ENCODE results near the gene TSR1. TPM values are rescaled to one million over a fixed set of nuclear protein-coding genes. Genes with fewer than 3 reads are reported as not detected.
A peak's percentile ranks its signal among the peaks of the same experiment; 100 is the strongest.

The TSR1 gene
- total and polyA plus RNA-seq, 7 donors, result 6.7 to 56.3 (median 21.9) TPM

DNA sequence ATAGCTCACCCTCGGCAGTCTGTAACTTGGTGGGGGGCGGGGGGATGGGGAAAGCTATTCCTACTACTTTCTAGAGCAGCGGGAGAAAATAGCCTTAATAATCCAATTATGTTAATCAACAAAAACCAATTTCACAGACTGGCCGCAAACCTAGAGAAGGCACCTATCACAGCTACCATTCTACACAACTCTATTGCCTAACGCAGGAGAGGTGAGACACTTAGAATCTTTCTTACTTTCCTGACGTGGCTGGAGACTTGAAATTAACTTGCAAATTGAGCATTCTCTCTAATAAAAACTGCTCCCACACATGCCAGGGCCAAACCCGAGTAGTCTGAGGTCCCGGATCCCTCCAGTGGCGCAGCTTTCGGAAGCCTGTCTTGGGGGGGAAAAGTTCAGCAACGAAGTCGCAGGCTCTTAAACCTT, 33.5 kb downstream of the TSR1 start:
- H3K4me1 ChIP-seq, result peaks cover 0 to 24% (median 19%) of the 10 kb centered on the region in 4 donors
- H3K27me3 ChIP-seq, result no peaks in the 10 kb centered on the region
- peak overlapping the region; percentile 87 to 93 (median 90) for H3K4me3 ChIP-seq
- H3K27ac ChIP-seq, result peak overlapping the region; percentile 86 to 95 (median 94)
- peaks cover 6 to 30% (median 8%) of the 10 kb centered on the region in 4 donors for H3K36me3 ChIP-seq
- H3K9me3 ChIP-seq, result no peaks in the 10 kb centered on the region
- TF ChIP-seq EP300 (IDR thresholded peaks at IDR 0.05), result no peak
- TF ChIP-seq, protein P1, sequence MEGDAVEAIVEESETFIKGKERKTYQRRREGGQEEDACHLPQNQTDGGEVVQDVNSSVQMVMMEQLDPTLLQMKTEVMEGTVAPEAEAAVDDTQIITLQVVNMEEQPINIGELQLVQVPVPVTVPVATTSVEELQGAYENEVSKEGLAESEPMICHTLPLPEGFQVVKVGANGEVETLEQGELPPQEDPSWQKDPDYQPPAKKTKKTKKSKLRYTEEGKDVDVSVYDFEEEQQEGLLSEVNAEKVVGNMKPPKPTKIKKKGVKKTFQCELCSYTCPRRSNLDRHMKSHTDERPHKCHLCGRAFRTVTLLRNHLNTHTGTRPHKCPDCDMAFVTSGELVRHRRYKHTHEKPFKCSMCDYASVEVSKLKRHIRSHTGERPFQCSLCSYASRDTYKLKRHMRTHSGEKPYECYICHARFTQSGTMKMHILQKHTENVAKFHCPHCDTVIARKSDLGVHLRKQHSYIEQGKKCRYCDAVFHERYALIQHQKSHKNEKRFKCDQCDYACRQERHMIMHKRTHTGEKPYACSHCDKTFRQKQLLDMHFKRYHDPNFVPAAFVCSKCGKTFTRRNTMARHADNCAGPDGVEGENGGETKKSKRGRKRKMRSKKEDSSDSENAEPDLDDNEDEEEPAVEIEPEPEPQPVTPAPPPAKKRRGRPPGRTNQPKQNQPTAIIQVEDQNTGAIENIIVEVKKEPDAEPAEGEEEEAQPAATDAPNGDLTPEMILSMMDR (IDR thresholded peaks at IDR 0.05), result no peak
- no peak for TF ChIP-seq POLR2A (IDR thresholded peaks at IDR 0.05)
- TF ChIP-seq POLR2AphosphoS5 (IDR thresholded peaks at IDR 0.05), result no peak
- no peak for DNase-seq
- intact Hi-C loops (cut with DNase I), result loop anchor here (2.0 kb wide), 1 partner anchor 34 kb away; the partner anchor contains the start of genes SGSM2 and TSR1
- WGBS, 2 donors, result 1 to 4% methylated on average over 12 of the region's 12 CpGs

DNA sequence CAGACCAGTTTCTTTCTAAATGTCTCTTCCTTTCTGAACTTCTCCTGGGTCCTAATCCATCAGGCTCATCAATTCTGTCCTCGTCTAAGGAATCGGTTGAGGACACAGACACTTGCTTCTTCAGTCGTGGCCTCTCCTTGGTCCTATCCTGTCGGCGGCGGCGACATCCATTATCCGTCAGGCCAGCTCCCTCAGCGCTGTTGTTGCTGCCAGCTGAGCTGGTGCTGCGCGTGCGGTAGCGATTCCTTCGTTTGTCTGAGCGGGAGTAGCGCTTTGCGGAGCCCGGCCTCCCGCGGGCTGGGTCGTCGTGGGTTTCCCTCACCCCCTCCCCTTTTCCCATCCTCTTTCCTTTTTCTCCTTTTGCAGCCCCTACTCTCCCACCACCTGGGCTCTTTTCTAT, 36.5 kb downstream of the TSR1 start:
- WGBS, 2 donors, result 95 to 96% methylated on average over 22 of the region's 22 CpGs
- no peaks in the 10 kb centered on the region for H3K27me3 ChIP-seq
- H3K27ac ChIP-seq, result no peak overlapping the region
- no peaks in the 10 kb centered on the region for H3K9me3 ChIP-seq
- DNase-seq, result no peak
- peaks cover 6 to 59% (median 8%) of the 10 kb centered on the region in 4 donors for H3K36me3 ChIP-seq
- H3K4me3 ChIP-seq, result no peak overlapping the region
- intact Hi-C loops (cut with DNase I), result no loop called here
- no peak for TF ChIP-seq EP300 (IDR thresholded peaks at IDR 0.05)
- TF ChIP-seq POLR2AphosphoS5 (IDR thresholded peaks at IDR 0.05), result no peak
- TF ChIP-seq, protein P1 (IDR thresholded peaks at IDR 0.05), result no peak
- TF ChIP-seq POLR2A (IDR thresholded peaks at IDR 0.05), result no peak
- H3K4me1 ChIP-seq, result peaks cover 0 to 24% (median 19%) of the 10 kb centered on the region in 4 donors

DNA sequence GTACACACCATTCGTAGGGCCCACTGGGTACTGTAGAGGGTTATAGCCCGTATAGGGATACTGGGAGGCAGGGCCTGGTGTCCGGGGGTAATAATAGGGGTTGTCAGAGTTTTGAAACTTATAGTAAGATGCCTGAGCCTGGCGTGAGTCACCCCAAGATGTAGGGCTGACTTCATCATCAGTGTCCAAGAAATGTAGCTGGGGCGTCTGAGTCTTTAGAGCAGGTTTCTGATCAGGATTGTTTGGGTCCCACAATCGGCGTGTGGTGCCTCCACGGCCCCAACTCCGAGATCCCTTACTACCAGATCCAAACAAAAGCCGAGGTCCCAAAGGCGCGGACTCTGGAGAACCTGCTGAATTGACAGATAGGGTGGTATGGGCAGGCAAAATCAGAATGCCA, 37.1 kb downstream of the TSR1 start:
- Histone ChIP-seq H3K4me3 (no peak overlapping the region), H3K27ac (no peak overlapping the region), H3K27me3 (no peaks in the 10 kb centered on the region), H3K9me3 (no peaks in the 10 kb centered on the region), H3K36me3 (peaks cover 6 to 66% (median 8%) of the 10 kb centered on the region in 4 donors), H3K4me1 (peaks cover 0 to 23% (median 17%) of the 10 kb centered on the region in 4 donors)
- 96 to 98% methylated on average over 12 of the region's 12 CpGs for WGBS, 2 donors
- TF ChIP-seq EP300 (IDR thresholded peaks at IDR 0.05) (no peak), POLR2AphosphoS5 (IDR thresholded peaks at IDR 0.05) (no peak), POLR2A (IDR thresholded peaks at IDR 0.05) (no peak)
- TF ChIP-seq, protein P1 (IDR thresholded peaks at IDR 0.05), result no peak
- intact Hi-C loops (cut with DNase I), result no loop called here
- no peak for DNase-seq

DNA sequence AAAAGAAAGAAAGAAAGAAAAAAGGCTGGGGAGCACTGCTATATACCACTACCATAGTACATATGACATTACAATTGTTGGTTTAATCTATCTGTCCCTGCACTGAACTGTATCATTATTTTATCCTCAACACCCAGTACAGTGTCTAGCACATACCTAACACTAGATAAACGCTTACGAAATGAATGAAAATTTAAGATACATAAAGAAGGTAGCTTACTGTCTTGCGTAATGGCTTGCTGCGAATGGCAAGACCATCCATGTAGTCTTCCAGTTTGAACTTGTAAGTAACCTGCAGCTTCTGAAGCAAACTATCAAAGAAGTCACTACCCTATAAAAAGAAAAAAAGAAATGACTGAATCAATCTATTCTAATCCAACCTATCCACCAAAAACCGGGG, 39.2 kb downstream of the TSR1 start:
- 91 to 95% methylated on average over 5 of the region's 5 CpGs for WGBS, 2 donors
- Histone ChIP-seq H3K9me3 (no peaks in the 10 kb centered on the region), H3K4me1 (peaks cover 0 to 14% (median 9%) of the 10 kb centered on the region in 4 donors), H3K27me3 (no peaks in the 10 kb centered on the region), H3K4me3 (no peak overlapping the region), H3K27ac (no peak overlapping the region), H3K36me3 (peaks cover 13 to 87% (median 18%) of the 10 kb centered on the region in 4 donors)
- no peak for TF ChIP-seq EP300 (IDR thresholded peaks at IDR 0.05)
- no peak for TF ChIP-seq POLR2AphosphoS5 (IDR thresholded peaks at IDR 0.05)
- TF ChIP-seq, protein P1 (IDR thresholded peaks at IDR 0.05), result no peak
- TF ChIP-seq POLR2A (IDR thresholded peaks at IDR 0.05), result no peak
- intact Hi-C loops (cut with DNase I), result no loop called here
- DNase-seq, result no peak

DNA sequence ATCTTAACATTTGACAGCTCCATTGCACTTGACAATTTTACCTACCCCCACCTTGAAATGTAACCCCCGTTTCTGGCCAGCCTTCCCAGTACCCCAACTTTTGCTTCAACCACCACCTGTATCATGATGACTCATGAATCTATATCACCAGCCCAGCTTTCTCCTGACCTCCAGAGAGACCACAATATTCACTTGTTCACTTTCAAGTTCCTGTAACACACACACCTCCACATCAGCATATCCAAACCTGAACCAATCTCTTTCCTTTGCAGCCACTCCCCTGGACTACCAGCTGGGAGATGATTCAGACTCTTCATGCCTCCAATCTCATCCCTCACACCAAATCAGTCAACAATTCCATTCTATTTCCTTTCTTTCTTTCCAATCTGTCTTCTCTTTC, 40.7 kb downstream of the TSR1 start:
- Histone ChIP-seq H3K27me3 (no peaks in the 10 kb centered on the region), H3K27ac (no peak overlapping the region), H3K36me3 (peaks cover 14 to 97% (median 21%) of the 10 kb centered on the region in 4 donors), H3K9me3 (no peaks in the 10 kb centered on the region), H3K4me3 (no peak overlapping the region), H3K4me1 (no peaks in the 10 kb centered on the region)
- TF ChIP-seq EP300 (IDR thresholded peaks at IDR 0.05) (no peak), POLR2A (IDR thresholded peaks at IDR 0.05) (no peak), POLR2AphosphoS5 (IDR thresholded peaks at IDR 0.05) (no peak)
- TF ChIP-seq, protein P1 (IDR thresholded peaks at IDR 0.05), result no peak
- intact Hi-C loops (cut with DNase I), result no loop called here
- DNase-seq, result no peak
- 80 to 82% methylated on average over 1 of the region's 1 CpG for WGBS, 2 donors

All from sigmoid colon (tissue), 7 donors.